AG08396 (cell line): ENCODE data around the gene INSYN2B.
"Not testable (repeated sequence)": the region's sequence is repeated elsewhere in the genome, so short reads cannot be mapped to it uniquely, and the experiment has no call there.

Source experiments
- DNase-seq: peaks from one replicate; pipeline ENCODE4 v3.0.0; 2012; ENCODE audit warnings: low spot score, mixed read lengths

Gene INSYN2B

GRCh38 chr5:169848792-169849191, 131.5 kb downstream of the INSYN2B start:
- no peak for DNase-seq

GRCh38 chr5:169848271-169848670, 132.0 kb downstream of the INSYN2B start:
- no peak for DNase-seq

- DNase-seq, result no peak
Observed at GRCh38 chr5:169847519-169847918, 132.8 kb downstream of the INSYN2B start.

GRCh38 chr5:169842699-169843098, 137.6 kb downstream of the INSYN2B start:
- DNase-seq, result no peak

GRCh38 chr5:169840405-169840804, 139.9 kb downstream of the INSYN2B start:
- DNase-seq, result no peak

GRCh38 chr5:169838688-169839087, 141.6 kb downstream of the INSYN2B start:
- no peak for DNase-seq

- no peak for DNase-seq
Observed at GRCh38 chr5:169837686-169838085, 142.6 kb downstream of the INSYN2B start.

- no peak for DNase-seq
Observed at GRCh38 chr5:169836835-169837536, 143.3 kb downstream of the INSYN2B start.

GRCh38 chr5:169834540-169834939, 145.8 kb downstream of the INSYN2B start:
- not testable (repeated sequence) for DNase-seq

GRCh38 chr5:169833681-169834292, 146.5 kb downstream of the INSYN2B start:
- DNase-seq, result not testable (repeated sequence)

GRCh38 chr5:169832845-169833244, 147.4 kb downstream of the INSYN2B start:
- DNase-seq, result no peak

- no peak for DNase-seq
Observed at GRCh38 chr5:169832304-169832703, 148.0 kb downstream of the INSYN2B start.

GRCh38 chr5:169831331-169831730, 149.0 kb downstream of the INSYN2B start:
- no peak for DNase-seq

GRCh38 chr5:169828385-169828784, 151.9 kb downstream of the INSYN2B start:
- DNase-seq, result no peak

- DNase-seq, result peak; percentile 22
Observed at GRCh38 chr5:169827769-169828168, 152.5 kb downstream of the INSYN2B start.

GRCh38 chr5:169826618-169827017, 153.7 kb downstream of the INSYN2B start:
- DNase-seq, result peak; percentile 13

GRCh38 chr5:169817031-169817430, 163.3 kb downstream of the INSYN2B start:
- no peak for DNase-seq

GRCh38 chr5:169814522-169814921, 165.8 kb downstream of the INSYN2B start:
- DNase-seq, result no peak
